HCT116 (cell line): ENCODE results near the gene TRIM63. TPM values are rescaled to one million over a fixed set of nuclear protein-coding genes. Genes with fewer than 3 reads are reported as not detected.

Source experiments
- ATAC-seq: fragments of 200-7000 bp; cut with Tn5 transposase; 2 replicates; pipeline ENCODE4 v1.9.1; 2020; ENCODE audit warnings: mild to moderate bottlenecking, moderate library complexity
- BruUV-seq: library from RNA; stranded (reverse); fragments of 400-500 nt; replicated peaks from 2 replicates; lab custom pipeline; 2021; lab: Mats Ljungman, UMichigan
- CTCF ChIA-PET: fragments of 300-600 bp; sonication (Branson Sonifier 250); formaldehyde crosslinking; loops from one replicate; lab custom pipeline; 2021; ENCODE audit warnings: antibody characterized with exemption; lab: Charles Lee
- POLR2A ChIA-PET: fragments of 300-600, 350-600 bp; sonication (Branson Sonifier 250); formaldehyde crosslinking; loops from one replicate; lab custom pipeline; 2021; ENCODE audit warnings: antibody characterized with exemption; lab: Charles Lee
- RAD21 ChIA-PET, 2 experiments: fragments of 300-600 bp; sonication (Branson Sonifier 250); formaldehyde crosslinking; loops; one replicate each; lab custom pipeline; 2023; ENCODE audit warnings: low total read pairs in 2 of 2; ENCODE audit not compliant: uncharacterized antibody in 2 of 2, unreplicated experiment in 2 of 2, low non-redundant PET in 1 of 2; lab: Charles Lee
- DNase-seq: peaks from one replicate; pipeline ENCODE4 v3.0.0-alpha.2; 2010; ENCODE audit warnings: low read depth, low spot score
- H2AFZ ChIP-seq: fragments of 200-600 bp; shearing (Covaris generic), sonication (generic); 2 replicates; pipeline ENCODE4 v1.6.1; 2017; ENCODE audit warnings: low read depth, mixed run types, mixed read lengths, antibody characterized with exemption, low read length; ENCODE audit not compliant: poor library complexity, severe bottlenecking
- H3K27ac ChIP-seq: 2 replicates; pipeline ENCODE4 v1.5.1; 2012; ENCODE audit warnings: low read depth, low read length
- H3K27me3 ChIP-seq: fragments of 200-600 bp; sonication (generic); 2 replicates; pipeline ENCODE4 v1.6.1; 2016; ENCODE audit warnings: mixed run types, low read length, mixed read lengths; ENCODE audit not compliant: insufficient read depth
- H3K36me3 ChIP-seq, 2 experiments: fragments of 200-500 bp in 1 of 2; fragments of 200-600 bp in 1 of 2; sonication (Bioruptor generic) in 1 of 2; sonication (generic) in 1 of 2; 2 replicates each; pipeline versions ENCODE4 v1.5.1 to v1.6.1; 2014 to 2016; ENCODE audit warnings: low read length in 2 of 2, inconsistent platforms in 1 of 2, mixed read lengths in 1 of 2, mixed run types in 1 of 2; ENCODE audit not compliant: insufficient read depth in 2 of 2, control insufficient read depth in 1 of 2
- H3K4me1 ChIP-seq, 2 experiments: fragments of 200-600 bp in 1 of 2; sonication (generic) in 1 of 2; 2 replicates each; pipeline versions ENCODE4 v1.5.1 to v1.6.1; 2012 to 2017; ENCODE audit warnings: low read length in 2 of 2, inconsistent platforms in 1 of 2, mild to moderate bottlenecking in 1 of 2, mixed read lengths in 1 of 2, mixed run types in 1 of 2, moderate library complexity in 1 of 2; ENCODE audit not compliant: insufficient read depth in 2 of 2, control insufficient read depth in 1 of 2
- H3K4me2 ChIP-seq: fragments of 200-600 bp; sonication (generic); 2 replicates; pipeline ENCODE4 v1.6.1; 2017; ENCODE audit warnings: mixed run types, low read length, mixed read lengths
- H3K4me3 ChIP-seq, 2 experiments: fragments of 200-600 bp in 1 of 2; sonication (generic) in 1 of 2; replicated peaks in 1 of 2; 2 replicates each; pipeline ENCODE4 v1.5.1; 2011 to 2016; ENCODE audit warnings: low read length in 2 of 2, control low read depth in 1 of 2, low read depth in 1 of 2, mild to moderate bottlenecking in 1 of 2, mixed read lengths in 1 of 2, mixed run types in 1 of 2
- H3K79me2 ChIP-seq: fragments of 200-600 bp; sonication (generic); 2 replicates; pipeline ENCODE4 v1.6.1; 2017; ENCODE audit warnings: mild to moderate bottlenecking, mixed run types, low read length, moderate library complexity, mixed read lengths; ENCODE audit not compliant: insufficient read depth
- H3K9ac ChIP-seq: fragments of 200-600 bp; sonication (generic); 2 replicates; pipeline ENCODE4 v1.6.1; 2016; ENCODE audit warnings: low read length, mixed read lengths
- H3K9me2 ChIP-seq: fragments of 200-600 bp; sonication (generic), shearing (Covaris generic); 2 replicates; pipeline ENCODE4 v1.6.1; 2017; ENCODE audit warnings: mixed run types, mild to moderate bottlenecking, moderate library complexity; ENCODE audit not compliant: insufficient read depth
- H3K9me3 ChIP-seq, 2 experiments: fragments of 200-500 bp in 1 of 2; fragments of 200-600 bp in 1 of 2; sonication (Bioruptor generic) in 1 of 2; sonication (generic) in 1 of 2; 2 replicates each; pipeline ENCODE4 v1.6.1; 2014 to 2017; ENCODE audit warnings: low read length in 2 of 2, mixed read lengths in 2 of 2, inconsistent platforms in 1 of 2, low read depth in 1 of 2, mild to moderate bottlenecking in 1 of 2, mixed run types in 1 of 2, moderate library complexity in 1 of 2; ENCODE audit not compliant: control insufficient read depth in 1 of 2, insufficient read depth in 1 of 2
- H4K20me1 ChIP-seq: fragments of 200-600 bp; sonication (generic), shearing (Covaris generic); 2 replicates; pipeline ENCODE4 v1.6.1; 2017; ENCODE audit warnings: mixed run types, mild to moderate bottlenecking, moderate library complexity; ENCODE audit not compliant: insufficient read depth
- CBX3 ChIP-seq: IDR thresholded peaks from 2 replicates; pipeline ENCODE4 v1.6.1; 2012; ENCODE audit warnings: low read depth
- CEBPB ChIP-seq: IDR thresholded peaks from 2 replicates; pipeline ENCODE4 v1.6.1; 2012; ENCODE audit warnings: low read depth
- EGR1 ChIP-seq: IDR thresholded peaks from 2 replicates; pipeline ENCODE4 v1.6.1; 2012; ENCODE audit warnings: low read depth
- ELF1 ChIP-seq: IDR thresholded peaks from 2 replicates; pipeline ENCODE4 v1.6.1; 2012; ENCODE audit warnings: low read depth, borderline replicate concordance
- EZH2phosphoT487 ChIP-seq: fragments of 200-600 bp; IDR thresholded peaks from 2 replicates; pipeline ENCODE4 v1.6.1; 2018; ENCODE audit warnings: antibody characterized with exemption, borderline replicate concordance
- FOSL1 ChIP-seq: IDR thresholded peaks from 2 replicates; pipeline ENCODE4 v1.6.1; 2012; ENCODE audit warnings: low read depth
- POLR2A ChIP-seq: IDR thresholded peaks from 2 replicates; pipeline ENCODE4 v1.7.0; 2011; ENCODE audit warnings: borderline replicate concordance; ENCODE audit not compliant: insufficient read depth, insufficient read length; ENCODE audit errors: extremely low read depth
- POLR2AphosphoS5 ChIP-seq: IDR thresholded peaks from 2 replicates; pipeline ENCODE4 v1.6.1; 2011; ENCODE audit warnings: mild to moderate bottlenecking, low read depth, low read length, moderate library complexity
- TCF7L2 ChIP-seq: IDR thresholded peaks from 2 replicates; pipeline ENCODE4 v1.7.0; 2011; ENCODE audit warnings: borderline replicate concordance, inconsistent platforms; ENCODE audit not compliant: insufficient read depth, insufficient read length; ENCODE audit errors: extremely low read depth
- intact Hi-C: fragments of 100-400 bp; cut with micrococcal nuclease; formaldehyde crosslinking; loops from 2 replicates; pipeline ENCODE4 v1.10.0; 2022
- total RNA-seq: library from RNA; stranded (reverse); gene quantifications from one replicate; pipeline ENCODE4 v1.2.1, GENCODE V29; 2021; ENCODE audit not compliant: unreplicated experiment
- TF ChIP-seq, protein P1 (sequence below): IDR thresholded peaks from 2 replicates; pipeline ENCODE4 v1.6.1; 2012; ENCODE audit warnings: low read depth
- TF ChIP-seq, protein P2 (sequence below): IDR thresholded peaks from 2 replicates; pipeline ENCODE4 v1.6.1; 2011; ENCODE audit warnings: mild to moderate bottlenecking, low read length, moderate library complexity; ENCODE audit not compliant: insufficient replicate concordance; ENCODE audit errors: extremely low read depth
- TF ChIP-seq, protein P3 (sequence below): IDR thresholded peaks from 2 replicates; pipeline ENCODE4 v1.6.1; 2012

The TRIM63 gene
- total RNA-seq, 1 experiment from 2014 or later, result not detected

DNA sequence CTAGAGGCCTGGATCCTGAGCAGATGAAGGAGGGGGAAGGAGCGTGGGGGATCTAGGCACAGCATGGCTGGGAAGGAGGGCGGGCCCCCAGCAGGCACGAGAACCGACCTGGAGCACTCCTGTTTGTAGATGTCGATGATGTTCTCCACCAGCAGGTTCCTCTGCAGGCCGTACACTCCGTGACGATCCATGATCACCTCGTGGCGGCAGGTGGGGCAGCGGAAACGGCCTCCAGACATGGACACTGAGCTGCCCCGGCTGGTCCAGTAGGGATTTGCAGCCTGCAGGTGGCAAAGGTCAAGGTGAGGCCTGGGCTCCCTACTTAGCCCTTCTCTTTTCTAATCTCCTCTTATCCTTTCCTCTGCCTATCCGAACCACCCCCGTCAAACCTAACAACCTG lies 1.3 kb downstream of the TRIM63 start:
- H3K9me2 ChIP-seq, result no peaks in the 10 kb centered on the region
- intact Hi-C loops, result no loop called here

More for the DNA sequence above, 1.3 kb downstream of the TRIM63 start:
- Histone ChIP-seq H3K36me3 (no peaks in the 10 kb centered on the region), H4K20me1 (no peaks in the 10 kb centered on the region), H3K4me3 (no peak overlapping the region), H3K9me3 (no peaks in the 10 kb centered on the region), H3K79me2 (no peaks in the 10 kb centered on the region), H3K27me3 (no peaks in the 10 kb centered on the region; the same call in 1 of the 2 replicates), H3K9ac (no peak overlapping the region), H3K4me1 (no peaks in the 10 kb centered on the region), H2AFZ (no peak overlapping the region), H3K4me2 (no peak overlapping the region), H3K27ac (no peak overlapping the region)
- RAD21 ChIA-PET, result no interaction called here
- no peak for ATAC-seq
- no peak for DNase-seq
- CTCF ChIA-PET, result no interaction called here
- TF ChIP-seq EGR1 (no peak), EZH2phosphoT487 (no peak), ELF1 (no peak), CEBPB (no peak), POLR2AphosphoS5 (no peak), POLR2A (no peak), FOSL1 (no peak), CBX3 (no peak), TCF7L2 (no peak)
- TF ChIP-seq, protein P1, sequence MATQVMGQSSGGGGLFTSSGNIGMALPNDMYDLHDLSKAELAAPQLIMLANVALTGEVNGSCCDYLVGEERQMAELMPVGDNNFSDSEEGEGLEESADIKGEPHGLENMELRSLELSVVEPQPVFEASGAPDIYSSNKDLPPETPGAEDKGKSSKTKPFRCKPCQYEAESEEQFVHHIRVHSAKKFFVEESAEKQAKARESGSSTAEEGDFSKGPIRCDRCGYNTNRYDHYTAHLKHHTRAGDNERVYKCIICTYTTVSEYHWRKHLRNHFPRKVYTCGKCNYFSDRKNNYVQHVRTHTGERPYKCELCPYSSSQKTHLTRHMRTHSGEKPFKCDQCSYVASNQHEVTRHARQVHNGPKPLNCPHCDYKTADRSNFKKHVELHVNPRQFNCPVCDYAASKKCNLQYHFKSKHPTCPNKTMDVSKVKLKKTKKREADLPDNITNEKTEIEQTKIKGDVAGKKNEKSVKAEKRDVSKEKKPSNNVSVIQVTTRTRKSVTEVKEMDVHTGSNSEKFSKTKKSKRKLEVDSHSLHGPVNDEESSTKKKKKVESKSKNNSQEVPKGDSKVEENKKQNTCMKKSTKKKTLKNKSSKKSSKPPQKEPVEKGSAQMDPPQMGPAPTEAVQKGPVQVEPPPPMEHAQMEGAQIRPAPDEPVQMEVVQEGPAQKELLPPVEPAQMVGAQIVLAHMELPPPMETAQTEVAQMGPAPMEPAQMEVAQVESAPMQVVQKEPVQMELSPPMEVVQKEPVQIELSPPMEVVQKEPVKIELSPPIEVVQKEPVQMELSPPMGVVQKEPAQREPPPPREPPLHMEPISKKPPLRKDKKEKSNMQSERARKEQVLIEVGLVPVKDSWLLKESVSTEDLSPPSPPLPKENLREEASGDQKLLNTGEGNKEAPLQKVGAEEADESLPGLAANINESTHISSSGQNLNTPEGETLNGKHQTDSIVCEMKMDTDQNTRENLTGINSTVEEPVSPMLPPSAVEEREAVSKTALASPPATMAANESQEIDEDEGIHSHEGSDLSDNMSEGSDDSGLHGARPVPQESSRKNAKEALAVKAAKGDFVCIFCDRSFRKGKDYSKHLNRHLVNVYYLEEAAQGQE, result no peak
- TF ChIP-seq, protein P2, sequence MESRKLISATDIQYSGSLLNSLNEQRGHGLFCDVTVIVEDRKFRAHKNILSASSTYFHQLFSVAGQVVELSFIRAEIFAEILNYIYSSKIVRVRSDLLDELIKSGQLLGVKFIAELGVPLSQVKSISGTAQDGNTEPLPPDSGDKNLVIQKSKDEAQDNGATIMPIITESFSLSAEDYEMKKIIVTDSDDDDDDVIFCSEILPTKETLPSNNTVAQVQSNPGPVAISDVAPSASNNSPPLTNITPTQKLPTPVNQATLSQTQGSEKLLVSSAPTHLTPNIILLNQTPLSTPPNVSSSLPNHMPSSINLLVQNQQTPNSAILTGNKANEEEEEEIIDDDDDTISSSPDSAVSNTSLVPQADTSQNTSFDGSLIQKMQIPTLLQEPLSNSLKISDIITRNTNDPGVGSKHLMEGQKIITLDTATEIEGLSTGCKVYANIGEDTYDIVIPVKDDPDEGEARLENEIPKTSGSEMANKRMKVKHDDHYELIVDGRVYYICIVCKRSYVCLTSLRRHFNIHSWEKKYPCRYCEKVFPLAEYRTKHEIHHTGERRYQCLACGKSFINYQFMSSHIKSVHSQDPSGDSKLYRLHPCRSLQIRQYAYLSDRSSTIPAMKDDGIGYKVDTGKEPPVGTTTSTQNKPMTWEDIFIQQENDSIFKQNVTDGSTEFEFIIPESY, result no peak
- TF ChIP-seq, protein P3, sequence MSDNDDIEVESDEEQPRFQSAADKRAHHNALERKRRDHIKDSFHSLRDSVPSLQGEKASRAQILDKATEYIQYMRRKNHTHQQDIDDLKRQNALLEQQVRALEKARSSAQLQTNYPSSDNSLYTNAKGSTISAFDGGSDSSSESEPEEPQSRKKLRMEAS, result no peak
- POLR2A ChIA-PET, result no interaction called here
- no TSS peak for BruUV-seq
